ENCODE data around the gene TMEM205. TPM values are rescaled to one million over a fixed set of nuclear protein-coding genes. Genes with fewer than 3 reads are reported as not detected.

The TMEM205 gene
- total and polyA plus RNA-seq, 10 of the 15 experiments (the other 5 are each of a cell fraction or from before 2014, with no cell fraction given), result 27.8 to 144 (median 88.3) TPM

DNA sequence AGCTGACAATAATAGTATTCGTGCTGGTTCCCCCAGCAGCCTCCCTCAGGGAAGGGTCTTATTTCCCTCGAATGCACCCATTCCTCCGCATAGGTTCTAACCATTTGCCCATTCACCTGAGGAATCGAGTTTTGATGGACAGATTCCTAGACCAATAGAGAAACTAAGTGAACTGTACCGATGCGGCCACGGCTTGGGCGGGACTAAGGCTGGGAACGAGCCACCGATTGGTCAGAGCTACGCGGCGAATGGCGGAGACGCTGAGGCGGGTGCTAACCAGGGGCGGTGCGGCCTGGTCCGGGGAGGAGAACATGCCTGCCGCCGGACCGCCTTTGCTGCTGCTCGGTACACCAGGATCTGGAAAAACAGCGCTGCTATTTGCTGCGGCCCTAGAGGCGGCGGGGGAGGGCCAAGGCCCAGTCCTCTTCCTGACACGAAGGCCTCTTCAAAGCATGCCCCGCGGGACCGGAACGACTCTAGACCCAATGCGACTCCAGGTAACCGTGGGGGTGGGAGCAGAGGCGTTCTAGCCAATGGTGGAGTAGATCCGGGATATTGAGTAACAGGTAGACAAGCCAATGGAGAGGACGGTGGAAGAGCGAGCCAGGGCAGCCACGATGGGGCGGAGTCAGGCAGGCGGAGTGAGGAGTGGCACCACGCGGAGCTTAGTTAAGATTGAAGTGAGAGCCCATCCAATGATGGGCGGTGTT lies 28.5 kb upstream of the TMEM205 start, which contains the start of gene SWSAP1:
TSS of gene SWSAP1 (plus strand) at position 234 of the 710 bp plus-strand sequence. CDS start at position 249, 15 bp downstream.
- WGBS (ENCODE audit: insufficient coverage, insufficient replicate concordance, low lambda C conversion rate, missing lambda C conversion rate), result under 1% methylated on average over 44 of the region's 44 CpGs
- SMC1A ChIA-PET (ENCODE audit: uncharacterized antibody, unreplicated experiment), result interaction anchor here (0.7 to 6.1 kb wide), 13 partner anchors 9 to 285 kb away, joined by 3 to 40 read pairs (median 5); partner anchors contain the start of genes CCDC159, ECSIT, EPOR and ODAD3
- Histone ChIP-seq H3K36me3 (ENCODE audit: control insufficient read depth in 2 of 2, insufficient read depth in 2 of 2, low read length in 1 of 2) (no peaks in the 10 kb centered on the region), H3K79me2 (ENCODE audit: control insufficient read depth, insufficient read depth, low read length) (peaks cover 10% of the 10 kb centered on the region), H3K4me1 (ENCODE audit: control insufficient read depth, insufficient read depth, low read length) (peaks cover 21% of the 10 kb centered on the region), H3K4me3 (peak within 1 kb of the TSS; percentile 77), H2AFZ (ENCODE audit: control insufficient read depth, low read depth, low read length) (peak within 1 kb of the TSS; percentile 98), H3K9me3 (replicated peaks; ENCODE audit: control insufficient read depth, insufficient read depth, low read length) (no peaks in the 10 kb centered on the region), H4K20me1 (ENCODE audit: control insufficient read depth, insufficient read depth) (no peaks in the 10 kb centered on the region), H3K27ac (ENCODE audit: control insufficient read depth, insufficient read depth) (peak within 1 kb of the TSS; percentile 94), H3K4me2 (ENCODE audit: control insufficient read depth, insufficient read depth) (peak within 1 kb of the TSS; percentile 97), H3K9ac (ENCODE audit: control insufficient read depth, insufficient read depth, low read length) (peak within 1 kb of the TSS; percentile 87), H3K27me3 (replicated peaks in 1 of 2; ENCODE audit: control insufficient read depth in 2 of 2, insufficient read depth in 2 of 2, low read length in 1 of 2) (no peaks in the 10 kb centered on the region)
- in situ Hi-C loops (cut with MboI), result no loop called here
- ATAC-seq (peak; percentile 95), DNase-seq (ENCODE audit: low read depth, low spot score) (peak; percentile 99), FAIRE-seq (peak; percentile 95)
- intact Hi-C loops (cut with micrococcal nuclease; ENCODE audit: unreplicated experiment), result loop anchor here (2.0 kb wide), 1 partner anchor 28 kb away; the partner anchor contains the start of genes CCDC159 and TMEM205
- BruUV-seq (replicated peaks), result TSS peak; percentile 89
- POLR2A ChIA-PET, result interaction anchor here (0.6 to 4.8 kb wide), 23 partner anchors 8 to 1407 kb away, joined by 3 to 48 read pairs (median 4); partner anchors contain the start of genes CCDC159, ECSIT, ELOF1 and ODAD3
- CTCF ChIA-PET, result interaction anchor here (0.6 to 5.6 kb wide), 15 partner anchors 8 to 438 kb away, joined by 3 to 62 read pairs (median 4); partner anchors contain the start of genes CCDC159, EPOR, PRKCSH and TMEM205
- RAD21 ChIA-PET (ENCODE audit: unreplicated experiment), result interaction anchor here (0.5 to 5.2 kb wide), 27 partner anchors 9 to 796 kb away, joined by 3 to 36 read pairs (median 4); partner anchors contain the start of genes CCDC159, ECSIT, ELOF1 and EPOR
- TF ChIP-seq CREM (IDR thresholded peaks at IDR 0.05; ENCODE audit: low read depth), result peak; percentile 71
- peak; percentile 30 to 64; a peak in 1 of 4 replicates for TF ChIP-seq BHLHE40 (IDR thresholded peaks at IDR 0.05; ENCODE audit: borderline replicate concordance in 1 of 2, low read depth in 2 of 2, low read length in 1 of 2)
- TF ChIP-seq MEF2B (IDR thresholded peaks at IDR 0.05; ENCODE audit: partially characterized antibody, poor library complexity, severe bottlenecking), result peak; percentile 49
- TF ChIP-seq ATF7 (IDR thresholded peaks at IDR 0.05; ENCODE audit: low read depth), result peak; percentile 38; the same call in 1 of the 2 replicates
- TF ChIP-seq CHD2 (IDR thresholded peaks at IDR 0.05; ENCODE audit: borderline replicate concordance, low read depth, low read length), result peak; percentile 87
- TF ChIP-seq MXI1 (IDR thresholded peaks at IDR 0.05; ENCODE audit: low read depth, low read length), result peak; percentile 79
- TF ChIP-seq, protein P1, sequence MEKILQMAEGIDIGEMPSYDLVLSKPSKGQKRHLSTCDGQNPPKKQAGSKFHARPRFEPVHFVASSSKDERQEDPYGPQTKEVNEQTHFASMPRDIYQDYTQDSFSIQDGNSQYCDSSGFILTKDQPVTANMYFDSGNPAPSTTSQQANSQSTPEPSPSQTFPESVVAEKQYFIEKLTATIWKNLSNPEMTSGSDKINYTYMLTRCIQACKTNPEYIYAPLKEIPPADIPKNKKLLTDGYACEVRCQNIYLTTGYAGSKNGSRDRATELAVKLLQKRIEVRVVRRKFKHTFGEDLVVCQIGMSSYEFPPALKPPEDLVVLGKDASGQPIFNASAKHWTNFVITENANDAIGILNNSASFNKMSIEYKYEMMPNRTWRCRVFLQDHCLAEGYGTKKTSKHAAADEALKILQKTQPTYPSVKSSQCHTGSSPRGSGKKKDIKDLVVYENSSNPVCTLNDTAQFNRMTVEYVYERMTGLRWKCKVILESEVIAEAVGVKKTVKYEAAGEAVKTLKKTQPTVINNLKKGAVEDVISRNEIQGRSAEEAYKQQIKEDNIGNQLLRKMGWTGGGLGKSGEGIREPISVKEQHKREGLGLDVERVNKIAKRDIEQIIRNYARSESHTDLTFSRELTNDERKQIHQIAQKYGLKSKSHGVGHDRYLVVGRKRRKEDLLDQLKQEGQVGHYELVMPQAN (conservative IDR thresholded peaks at IDR 0.05), result 0 out of 2 replicates have a peak, but pooled peaks have one; percentile 18
- TF ChIP-seq NR2C1 (IDR thresholded peaks at IDR 0.05), result 0 out of 2 replicates have a peak, but pooled peaks have one; percentile 41
- peak; percentile 15 for TF ChIP-seq SMAD1 (IDR thresholded peaks at IDR 0.05; ENCODE audit: low read depth, partially characterized antibody)
- peak; percentile 64; the same call in 1 of the 2 replicates for TF ChIP-seq NBN (IDR thresholded peaks at IDR 0.05)
- TF ChIP-seq, protein P2, sequence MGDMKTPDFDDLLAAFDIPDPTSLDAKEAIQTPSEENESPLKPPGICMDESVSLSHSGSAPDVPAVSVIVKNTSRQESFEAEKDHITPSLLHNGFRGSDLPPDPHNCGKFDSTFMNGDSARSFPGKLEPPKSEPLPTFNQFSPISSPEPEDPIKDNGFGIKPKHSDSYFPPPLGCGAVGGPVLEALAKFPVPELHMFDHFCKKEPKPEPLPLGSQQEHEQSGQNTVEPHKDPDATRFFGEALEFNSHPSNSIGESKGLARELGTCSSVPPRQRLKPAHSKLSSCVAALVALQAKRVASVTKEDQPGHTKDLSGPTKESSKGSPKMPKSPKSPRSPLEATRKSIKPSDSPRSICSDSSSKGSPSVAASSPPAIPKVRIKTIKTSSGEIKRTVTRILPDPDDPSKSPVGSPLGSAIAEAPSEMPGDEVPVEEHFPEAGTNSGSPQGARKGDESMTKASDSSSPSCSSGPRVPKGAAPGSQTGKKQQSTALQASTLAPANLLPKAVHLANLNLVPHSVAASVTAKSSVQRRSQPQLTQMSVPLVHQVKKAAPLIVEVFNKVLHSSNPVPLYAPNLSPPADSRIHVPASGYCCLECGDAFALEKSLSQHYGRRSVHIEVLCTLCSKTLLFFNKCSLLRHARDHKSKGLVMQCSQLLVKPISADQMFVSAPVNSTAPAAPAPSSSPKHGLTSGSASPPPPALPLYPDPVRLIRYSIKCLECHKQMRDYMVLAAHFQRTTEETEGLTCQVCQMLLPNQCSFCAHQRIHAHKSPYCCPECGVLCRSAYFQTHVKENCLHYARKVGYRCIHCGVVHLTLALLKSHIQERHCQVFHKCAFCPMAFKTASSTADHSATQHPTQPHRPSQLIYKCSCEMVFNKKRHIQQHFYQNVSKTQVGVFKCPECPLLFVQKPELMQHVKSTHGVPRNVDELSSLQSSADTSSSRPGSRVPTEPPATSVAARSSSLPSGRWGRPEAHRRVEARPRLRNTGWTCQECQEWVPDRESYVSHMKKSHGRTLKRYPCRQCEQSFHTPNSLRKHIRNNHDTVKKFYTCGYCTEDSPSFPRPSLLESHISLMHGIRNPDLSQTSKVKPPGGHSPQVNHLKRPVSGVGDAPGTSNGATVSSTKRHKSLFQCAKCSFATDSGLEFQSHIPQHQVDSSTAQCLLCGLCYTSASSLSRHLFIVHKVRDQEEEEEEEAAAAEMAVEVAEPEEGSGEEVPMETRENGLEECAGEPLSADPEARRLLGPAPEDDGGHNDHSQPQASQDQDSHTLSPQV (IDR thresholded peaks at IDR 0.05), result no peak
- peak; percentile 84 for TF ChIP-seq SIN3A (IDR thresholded peaks at IDR 0.05; ENCODE audit: low read depth, low read length)
- TF ChIP-seq DPF2 (IDR thresholded peaks at IDR 0.05), result peak; percentile 86
- peak; percentile 79; the same call in 1 of the 2 replicates for TF ChIP-seq GABPA (IDR thresholded peaks at IDR 0.05; ENCODE audit: low read depth)
- TF ChIP-seq BACH1 (IDR thresholded peaks at IDR 0.05; ENCODE audit: borderline replicate concordance), result peak; percentile 44; the same call in 1 of the 2 replicates
- no peak for TF ChIP-seq FOXM1 (IDR thresholded peaks at IDR 0.05; ENCODE audit: low read depth, low read length)
- TF ChIP-seq, protein P3, sequence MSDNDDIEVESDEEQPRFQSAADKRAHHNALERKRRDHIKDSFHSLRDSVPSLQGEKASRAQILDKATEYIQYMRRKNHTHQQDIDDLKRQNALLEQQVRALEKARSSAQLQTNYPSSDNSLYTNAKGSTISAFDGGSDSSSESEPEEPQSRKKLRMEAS (IDR thresholded peaks at IDR 0.05; ENCODE audit: low read depth, low read length), result peak; percentile 72; the same call in 1 of the 2 replicates
